ENCODE measurements around the gene FXYD1.

Gene FXYD1

DNA sequence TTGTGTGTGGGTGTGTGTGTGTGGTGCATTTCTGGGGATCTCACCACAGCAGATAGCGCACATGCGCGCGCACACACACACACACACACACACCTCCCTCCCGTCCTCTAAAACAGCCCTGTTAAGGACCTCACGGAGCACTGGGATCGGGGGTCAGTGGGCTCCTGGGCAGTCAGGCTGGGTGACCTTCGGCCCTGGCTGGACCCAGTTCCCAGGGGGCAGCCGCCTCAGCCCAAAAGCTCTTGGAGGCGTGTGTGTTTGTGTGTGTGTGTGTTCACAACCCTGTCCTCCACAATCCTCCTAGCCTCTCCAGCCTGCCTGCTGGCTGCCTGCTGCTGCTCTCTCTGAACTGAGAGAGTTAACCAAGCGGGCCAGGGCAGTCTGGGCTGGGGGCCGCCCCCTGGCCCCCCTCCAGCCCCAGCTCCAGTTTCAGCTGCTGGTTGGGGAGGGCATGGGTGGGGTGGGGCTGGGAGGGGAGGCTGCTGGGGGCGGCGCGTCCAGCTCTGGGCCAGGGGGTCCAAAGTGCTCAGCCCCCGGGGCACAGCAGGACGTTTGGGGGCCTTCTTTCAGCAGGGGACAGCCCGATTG lies at the start of gene FXYD1:
FXYD1 (plus strand) TSS at position 520 of the 588 bp plus-strand sequence. CDS start 1,256 bp downstream, outside the sequence.
- Histone ChIP-seq H3K79me2 (ENCODE audit: low read length) (no peaks in the 10 kb centered on the region), H3K4me2 (ENCODE audit: low read depth, low read length) (no peak within 1 kb of the TSS), H3K9ac (ENCODE audit: low read length) (no peak within 1 kb of the TSS), H3K4me1 (ENCODE audit: low read length) (peaks cover 23% of the 10 kb centered on the region), H3K27ac (ENCODE audit: low read length) (no peak within 1 kb of the TSS), H4K20me1 (ENCODE audit: insufficient read depth, low read length) (no peaks in the 10 kb centered on the region), H3F3A (ENCODE audit: insufficient read depth, low read length) (0 out of 2 replicates have a peak, but pooled peaks cover 5% of the 10 kb centered on the region), H3K9me2 (replicated peaks; ENCODE audit: insufficient read depth, low read length) (no peaks in the 10 kb centered on the region), H2AFZ (ENCODE audit: low read length) (no peak within 1 kb of the TSS), H3K4me3 (ENCODE audit: low read length) (no peak within 1 kb of the TSS), H3K36me3 (replicated peaks; ENCODE audit: insufficient read depth, low read length) (no peaks in the 10 kb centered on the region), H3K27me3 (replicated peaks; ENCODE audit: insufficient read depth, low read length) (peaks cover 48% of the 10 kb centered on the region), H3K9me3 (replicated peaks; ENCODE audit: insufficient read depth, low read length) (no peaks in the 10 kb centered on the region)
- TF ChIP-seq EZH2 (optimal IDR thresholded peaks at IDR 0.05; ENCODE audit: low read depth, low read length), result no peak
- no peak for TF ChIP-seq EZH2phosphoT487 (IDR thresholded peaks at IDR 0.05; ENCODE audit: low read length)
- TF ChIP-seq, protein P1, sequence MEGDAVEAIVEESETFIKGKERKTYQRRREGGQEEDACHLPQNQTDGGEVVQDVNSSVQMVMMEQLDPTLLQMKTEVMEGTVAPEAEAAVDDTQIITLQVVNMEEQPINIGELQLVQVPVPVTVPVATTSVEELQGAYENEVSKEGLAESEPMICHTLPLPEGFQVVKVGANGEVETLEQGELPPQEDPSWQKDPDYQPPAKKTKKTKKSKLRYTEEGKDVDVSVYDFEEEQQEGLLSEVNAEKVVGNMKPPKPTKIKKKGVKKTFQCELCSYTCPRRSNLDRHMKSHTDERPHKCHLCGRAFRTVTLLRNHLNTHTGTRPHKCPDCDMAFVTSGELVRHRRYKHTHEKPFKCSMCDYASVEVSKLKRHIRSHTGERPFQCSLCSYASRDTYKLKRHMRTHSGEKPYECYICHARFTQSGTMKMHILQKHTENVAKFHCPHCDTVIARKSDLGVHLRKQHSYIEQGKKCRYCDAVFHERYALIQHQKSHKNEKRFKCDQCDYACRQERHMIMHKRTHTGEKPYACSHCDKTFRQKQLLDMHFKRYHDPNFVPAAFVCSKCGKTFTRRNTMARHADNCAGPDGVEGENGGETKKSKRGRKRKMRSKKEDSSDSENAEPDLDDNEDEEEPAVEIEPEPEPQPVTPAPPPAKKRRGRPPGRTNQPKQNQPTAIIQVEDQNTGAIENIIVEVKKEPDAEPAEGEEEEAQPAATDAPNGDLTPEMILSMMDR (IDR thresholded peaks at IDR 0.05; ENCODE audit: low read length), result no peak
- DNase-seq, result no peak

DNA sequence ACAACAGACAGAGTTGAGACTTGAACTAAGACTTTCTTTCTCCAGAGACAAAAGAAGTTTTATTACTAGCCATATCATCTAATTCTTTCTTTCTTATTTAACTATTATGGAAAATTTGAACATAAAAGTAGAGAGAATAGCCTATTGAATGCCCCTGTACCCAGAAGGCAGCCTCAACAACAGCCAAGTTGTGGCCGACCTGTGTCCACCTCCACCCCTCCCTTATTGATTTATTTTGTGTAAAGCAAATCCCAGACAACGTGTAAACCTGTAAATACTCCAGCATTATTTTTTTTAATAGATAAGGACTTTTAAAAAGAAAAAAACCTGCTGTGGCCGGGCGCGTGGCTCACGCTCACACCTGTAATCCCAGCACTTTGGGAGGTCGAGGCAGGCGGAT lies 49.1 kb upstream of the FXYD1 start:
- peaks cover 53% of the 10 kb centered on the region for H3K27me3 ChIP-seq (replicated peaks; ENCODE audit: insufficient read depth, low read length)

DNA sequence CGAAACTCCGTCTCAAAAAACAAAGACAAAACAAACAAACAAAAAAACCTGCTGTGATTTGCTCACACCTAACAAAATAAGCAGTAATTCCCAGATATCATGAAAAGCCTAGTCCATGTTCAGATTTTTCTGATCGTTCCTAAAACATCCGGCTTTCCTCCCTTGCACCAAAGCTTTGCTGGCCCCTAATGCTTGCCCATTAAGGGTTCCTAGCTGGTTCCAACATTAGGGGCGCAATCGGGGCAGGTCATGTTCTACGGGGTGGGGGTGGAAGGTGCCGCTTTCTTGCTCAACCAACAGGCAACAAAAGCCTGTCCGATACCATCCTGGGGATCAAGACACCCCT lies 48.5 kb upstream of the FXYD1 start:
- DNase-seq, result no peak
- no peak overlapping the region for H3K4me3 ChIP-seq (ENCODE audit: low read length)
- H4K20me1 ChIP-seq (ENCODE audit: insufficient read depth, low read length), result no peaks in the 10 kb centered on the region
- no peaks in the 10 kb centered on the region for H3K4me1 ChIP-seq (ENCODE audit: low read length)
- no peak for TF ChIP-seq EZH2phosphoT487 (IDR thresholded peaks at IDR 0.05; ENCODE audit: low read length)
- no peak for TF ChIP-seq EZH2 (optimal IDR thresholded peaks at IDR 0.05; ENCODE audit: low read depth, low read length)
- TF ChIP-seq, protein P1 (IDR thresholded peaks at IDR 0.05; ENCODE audit: low read length), result no peak
- H3K4me2 ChIP-seq (ENCODE audit: low read depth, low read length), result no peak overlapping the region
- peaks cover 53% of the 10 kb centered on the region for H3K27me3 ChIP-seq (replicated peaks; ENCODE audit: insufficient read depth, low read length)
- no peak overlapping the region for H2AFZ ChIP-seq (ENCODE audit: low read length)
- H3K79me2 ChIP-seq (ENCODE audit: low read length), result no peaks in the 10 kb centered on the region
- no peaks in the 10 kb centered on the region for H3K9me2 ChIP-seq (replicated peaks; ENCODE audit: insufficient read depth, low read length)
- H3K27ac ChIP-seq (ENCODE audit: low read length), result no peak overlapping the region
- no peaks in the 10 kb centered on the region for H3K36me3 ChIP-seq (replicated peaks; ENCODE audit: insufficient read depth, low read length)
- no peaks in the 10 kb centered on the region for H3K9me3 ChIP-seq (replicated peaks; ENCODE audit: insufficient read depth, low read length)
- no peak overlapping the region for H3K9ac ChIP-seq (ENCODE audit: low read length)
- H3F3A ChIP-seq (ENCODE audit: insufficient read depth, low read length), result no peaks in the 10 kb centered on the region

More for the DNA sequence above, 49.1 kb upstream of the FXYD1 start:
- TF ChIP-seq EZH2phosphoT487 (IDR thresholded peaks at IDR 0.05; ENCODE audit: low read length), result no peak
- TF ChIP-seq, protein P1 (IDR thresholded peaks at IDR 0.05; ENCODE audit: low read length), result no peak
- no peak for TF ChIP-seq EZH2 (optimal IDR thresholded peaks at IDR 0.05; ENCODE audit: low read depth, low read length)
- Histone ChIP-seq H2AFZ (ENCODE audit: low read length) (no peak overlapping the region), H3K79me2 (ENCODE audit: low read length) (no peaks in the 10 kb centered on the region), H3K9ac (ENCODE audit: low read length) (no peak overlapping the region), H3K9me3 (replicated peaks; ENCODE audit: insufficient read depth, low read length) (no peaks in the 10 kb centered on the region), H3K4me3 (ENCODE audit: low read length) (no peak overlapping the region), H3K9me2 (replicated peaks; ENCODE audit: insufficient read depth, low read length) (no peaks in the 10 kb centered on the region), H3F3A (ENCODE audit: insufficient read depth, low read length) (no peaks in the 10 kb centered on the region), H3K4me2 (ENCODE audit: low read depth, low read length) (no peak overlapping the region), H4K20me1 (ENCODE audit: insufficient read depth, low read length) (no peaks in the 10 kb centered on the region), H3K36me3 (replicated peaks; ENCODE audit: insufficient read depth, low read length) (no peaks in the 10 kb centered on the region), H3K4me1 (ENCODE audit: low read length) (no peaks in the 10 kb centered on the region), H3K27ac (ENCODE audit: low read length) (no peak overlapping the region)
- no peak for DNase-seq
